LNCaP clone FGC (cell line): ENCODE data around the gene KLC1.

Source experiments
- DNase-seq: peaks from one replicate; pipeline ENCODE4 v3.0.0-alpha.2; 2011; ENCODE audit warnings: low read depth
- H3K4me3 ChIP-seq: 2 replicates; pipeline ENCODE4 v1.5.1; 2011; ENCODE audit warnings: mild to moderate bottlenecking, low read depth, low read length, control low read depth
- CTCF ChIP-seq: IDR thresholded peaks from 2 replicates; pipeline ENCODE4 v1.5.1; 2012; ENCODE audit warnings: mild to moderate bottlenecking; ENCODE audit not compliant: control insufficient read depth, insufficient read depth; ENCODE audit errors: extremely low read depth

Gene KLC1

GRCh38 chr14:103741876-103742275 is 112.9 kb downstream of the KLC1 start:
- no peak for TF ChIP-seq CTCF
- DNase-seq = no peak
- H3K4me3 ChIP-seq = no peak overlapping the region

GRCh38 chr14:103742499-103743255 is 113.7 kb downstream of the KLC1 start:
- DNase-seq = no peak
- no peak for TF ChIP-seq CTCF
- no peak overlapping the region for H3K4me3 ChIP-seq

GRCh38 chr14:103743691-103744090 is 114.7 kb downstream of the KLC1 start:
- no peak for DNase-seq
- H3K4me3 ChIP-seq = no peak overlapping the region
- no peak for TF ChIP-seq CTCF

GRCh38 chr14:103744621-103745395 is 115.8 kb downstream of the KLC1 start:
- no peak overlapping the region for H3K4me3 ChIP-seq
- no peak for DNase-seq
- TF ChIP-seq CTCF = no peak

GRCh38 chr14:103745424-103745823 is 116.4 kb downstream of the KLC1 start:
- no peak for TF ChIP-seq CTCF
- no peak overlapping the region for H3K4me3 ChIP-seq
- no peak for DNase-seq

- DNase-seq = no peak
- no peak for TF ChIP-seq CTCF
- no peak overlapping the region for H3K4me3 ChIP-seq
Measured at GRCh38 chr14:103746701-103747100, 117.7 kb downstream of the KLC1 start.
